SKM-1 (cell line): ENCODE data around the gene ABCA12.

ENCODE experiments used
- DNase-seq: peaks from one replicate; lab custom pipeline; 2025; ENCODE audit not compliant: unreplicated experiment; lab: John Stamatoyannopoulos, UW

The ABCA12 gene

DNA sequence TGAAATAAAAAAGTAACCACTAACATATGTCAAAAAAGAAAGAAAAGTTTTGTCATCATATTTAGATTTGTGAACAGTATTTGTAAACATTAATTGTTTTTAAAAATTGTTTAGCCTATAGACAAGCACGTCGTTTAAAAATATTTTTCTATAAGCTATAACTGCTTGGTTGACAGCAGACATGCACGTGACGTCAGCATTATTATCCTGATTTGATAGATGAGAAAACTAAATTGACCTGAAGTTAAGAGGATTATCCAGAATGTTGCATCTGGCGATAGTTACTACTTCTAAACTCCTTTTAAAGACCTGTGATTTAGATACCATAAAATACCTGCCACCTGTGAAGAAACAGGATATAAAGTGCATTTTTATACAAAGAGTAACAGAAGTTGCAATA, 172.0 kb downstream of the ABCA12 start:
- DNase-seq, result no peak

DNA sequence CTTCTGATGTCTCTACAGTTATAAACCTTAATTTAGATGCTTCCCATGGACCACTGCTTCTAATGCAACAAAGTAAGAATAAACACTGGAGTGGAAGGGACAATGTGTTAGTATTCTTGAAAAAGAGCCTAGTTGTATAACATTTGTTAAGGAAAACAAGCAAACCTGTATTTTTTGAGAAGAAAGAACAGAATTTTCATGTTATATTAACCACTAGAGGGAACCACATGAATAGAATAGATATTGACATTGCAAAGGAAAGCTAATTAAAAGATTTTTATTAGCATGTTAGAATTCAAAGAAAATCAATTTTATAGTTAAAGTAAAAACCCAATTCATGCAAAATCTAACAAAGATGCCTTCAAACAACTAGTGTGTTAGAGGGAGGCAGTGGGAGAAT, 177.7 kb downstream of the ABCA12 start:
- no peak for DNase-seq

DNA sequence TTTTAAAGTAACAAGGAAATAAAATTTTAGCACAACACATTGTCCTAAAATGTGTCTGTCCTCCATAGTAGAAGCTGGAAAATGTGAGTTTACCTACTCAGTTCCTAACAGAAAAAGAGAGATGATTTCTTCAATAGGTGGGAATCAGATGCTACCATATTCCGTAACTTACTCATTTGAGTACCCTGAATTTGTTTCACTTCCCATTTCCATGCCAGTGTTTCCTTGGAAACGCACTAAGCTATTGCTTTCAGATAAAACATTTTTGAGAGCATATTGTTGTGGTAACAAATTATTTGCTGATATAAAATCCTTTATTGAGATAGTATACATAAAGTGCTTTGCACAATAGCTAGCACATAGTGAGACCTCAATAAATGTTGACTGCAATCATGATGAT, 191.5 kb downstream of the ABCA12 start:
- DNase-seq, result no peak

DNA sequence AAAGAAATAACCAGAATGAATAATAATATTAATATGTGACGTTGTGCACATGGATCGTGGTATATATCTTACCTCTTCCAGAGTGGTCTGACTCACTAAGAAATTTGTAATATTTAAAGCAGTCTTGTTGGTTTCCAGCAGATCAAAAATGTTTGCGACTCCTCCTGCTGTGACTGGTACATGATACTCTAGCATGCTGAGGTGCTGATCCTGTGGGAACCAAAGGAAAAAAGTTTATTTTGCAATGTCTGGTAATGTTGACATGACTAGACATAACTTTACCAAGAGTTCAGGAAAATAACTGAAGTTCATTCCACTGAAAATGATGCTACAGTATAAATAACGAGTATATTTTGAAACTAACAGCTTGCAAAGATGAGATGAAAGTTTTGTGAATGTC, 204.4 kb downstream of the ABCA12 start:
- no peak for DNase-seq

DNA sequence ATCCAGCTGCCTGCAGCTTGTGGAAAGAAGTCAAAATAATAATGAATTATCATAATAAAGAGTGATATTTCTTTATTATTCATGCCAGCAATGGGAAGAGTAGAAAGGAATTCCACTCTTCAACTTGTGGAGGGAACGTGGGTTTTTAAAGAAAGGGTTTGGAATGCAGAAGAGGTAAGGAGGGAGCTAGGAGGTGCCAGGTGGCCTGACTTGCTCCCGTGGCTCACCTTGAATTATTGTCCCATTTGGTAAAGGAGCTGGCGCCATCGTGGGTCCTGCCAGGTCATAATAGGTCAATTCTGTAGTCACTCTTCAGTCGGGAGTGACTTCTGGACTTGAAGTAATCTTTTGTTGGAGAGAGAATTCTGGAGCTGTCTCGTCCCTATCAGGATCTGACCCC, 233.8 kb downstream of the ABCA12 start:
- DNase-seq, result no peak

DNA sequence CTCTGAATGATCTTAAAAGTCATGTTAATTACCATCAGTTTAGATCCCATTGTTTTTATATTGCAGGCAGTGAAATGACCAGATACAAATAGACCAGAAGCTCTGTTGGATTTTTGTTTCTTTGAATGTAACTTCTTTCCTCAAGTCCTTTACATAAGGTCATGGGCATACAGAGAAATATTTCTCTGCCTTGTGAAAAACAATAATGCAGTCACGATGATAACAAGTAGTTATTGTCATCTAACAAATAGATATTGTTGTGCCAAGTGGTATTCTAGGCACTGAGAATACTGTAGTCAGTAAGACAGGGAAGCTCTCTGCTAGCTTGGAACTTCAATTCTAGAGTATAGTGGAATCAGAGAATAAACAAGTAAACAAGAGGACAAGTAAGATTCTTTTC, 234.2 kb downstream of the ABCA12 start:
- DNase-seq, result no peak

DNA sequence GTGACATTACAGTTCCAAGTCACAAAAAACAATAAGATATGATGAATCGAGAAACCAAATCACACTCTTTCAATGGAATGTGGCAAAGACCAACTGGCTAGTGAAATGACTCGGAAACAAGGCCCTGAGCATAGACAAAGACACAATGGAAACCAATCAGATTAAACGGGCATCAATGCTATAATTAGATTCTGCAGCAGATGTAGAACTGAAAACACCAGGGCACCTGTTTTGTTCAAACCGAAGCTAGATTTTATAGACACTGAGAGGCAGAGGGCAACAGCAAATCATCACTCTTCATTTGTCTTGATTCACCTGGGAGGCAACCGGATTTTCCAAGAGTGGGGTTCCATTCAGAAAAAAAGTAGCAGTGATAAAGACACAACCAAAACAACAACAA, 236.1 kb downstream of the ABCA12 start:
- no peak for DNase-seq

DNA sequence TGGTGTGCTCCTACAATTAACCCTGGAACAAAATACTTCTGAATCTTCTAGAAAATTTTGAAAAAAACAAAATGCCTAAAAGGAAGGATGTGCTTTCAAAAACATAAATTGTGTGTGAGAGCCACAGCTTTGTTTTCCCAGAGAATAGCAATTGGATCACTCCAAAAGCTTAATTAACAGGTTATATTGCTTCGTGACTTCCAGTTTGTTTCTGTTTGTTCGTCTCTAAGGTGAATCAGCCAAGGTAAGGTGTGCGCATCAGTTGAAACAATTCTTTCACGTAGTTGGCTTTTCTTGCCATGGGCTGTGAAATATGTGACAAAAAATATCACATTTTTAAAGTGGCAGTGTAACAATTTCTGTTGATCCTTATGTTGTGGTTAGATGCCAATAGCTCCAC, 238.7 kb downstream of the ABCA12 start:
- DNase-seq, result no peak

DNA sequence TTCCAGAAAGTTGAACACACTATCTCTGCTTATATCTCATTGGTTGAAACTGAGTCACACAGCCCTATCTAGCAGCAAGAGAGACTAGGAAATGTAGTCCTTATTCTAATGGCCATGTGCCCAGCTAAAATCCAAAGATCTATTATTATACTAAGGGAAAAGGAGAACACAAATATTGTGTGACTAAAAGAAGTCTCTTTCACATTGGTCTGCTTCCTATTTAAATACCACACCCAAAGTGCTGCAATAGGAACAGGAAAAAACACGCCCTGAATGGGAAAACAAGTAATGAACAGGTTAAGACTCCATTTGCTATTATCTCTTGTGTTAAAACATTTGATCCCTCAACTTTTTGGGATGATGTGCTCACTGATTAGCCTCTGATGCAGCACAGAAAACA, 242.2 kb downstream of the ABCA12 start:
- DNase-seq, result no peak

DNA sequence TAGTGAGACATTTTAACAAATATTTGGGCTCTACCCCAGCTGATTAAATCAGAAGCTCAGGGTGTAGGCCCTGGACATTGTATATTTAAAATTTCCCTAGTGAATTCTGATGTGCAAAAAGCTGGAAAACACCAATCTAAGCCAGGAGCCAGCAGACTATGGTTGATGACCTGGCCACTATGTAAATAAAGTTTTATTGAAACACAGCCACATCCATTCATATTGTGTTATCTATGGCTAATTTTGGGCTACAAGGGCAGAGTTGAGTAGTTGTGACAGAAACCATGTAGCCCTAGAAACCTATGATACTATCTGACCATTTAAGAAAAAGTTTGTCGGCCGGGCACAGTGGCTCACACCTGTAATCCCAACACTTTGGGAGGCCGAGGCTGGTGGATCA, 243.0 kb downstream of the ABCA12 start:
- DNase-seq, result no peak

DNA sequence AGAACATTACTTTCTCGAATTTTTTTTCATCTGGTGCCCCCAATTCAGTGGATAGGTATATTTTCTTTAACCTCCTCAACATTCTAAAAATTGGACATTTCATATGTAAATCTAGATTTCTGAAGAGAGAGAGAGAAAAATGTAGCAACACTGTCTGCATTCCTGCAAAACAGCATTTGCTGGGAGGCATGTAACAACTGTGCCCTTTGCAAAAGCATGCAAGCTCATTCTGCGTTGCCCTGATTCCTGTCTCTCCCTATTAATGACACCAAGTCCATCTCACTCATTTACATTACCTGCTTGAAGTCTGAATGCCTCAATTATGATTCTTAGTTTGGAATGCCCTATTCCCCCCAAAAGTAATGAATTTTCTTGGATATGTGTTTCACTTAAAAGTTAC, 249.1 kb downstream of the ABCA12 start:
- no peak for DNase-seq

DNA sequence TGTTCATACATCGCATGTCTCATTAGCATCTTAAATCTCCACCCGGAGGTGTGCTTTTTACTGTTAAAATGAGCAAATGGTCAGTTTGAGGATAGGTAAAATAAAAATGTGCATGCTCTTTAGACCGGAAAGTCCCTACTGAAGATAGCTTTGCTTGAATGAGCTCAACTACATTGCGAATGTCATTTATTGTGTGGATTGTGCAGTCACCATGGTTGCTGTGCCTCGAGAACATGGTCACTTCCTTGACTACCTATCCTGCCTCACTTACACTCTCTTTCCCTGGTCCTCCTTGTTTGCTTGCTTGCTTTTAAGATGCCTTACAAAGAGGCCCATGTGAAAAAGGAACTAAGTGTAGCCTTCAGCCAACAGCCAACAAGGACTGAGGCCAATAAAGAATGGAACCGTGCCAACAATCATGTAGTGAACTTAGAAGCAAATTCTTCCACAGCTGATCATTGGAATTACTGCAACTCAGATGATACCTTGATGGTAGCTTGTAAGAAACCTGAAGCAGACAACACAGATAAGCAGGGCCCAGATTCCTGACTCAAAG, 256.7 kb downstream of the ABCA12 start:
- no peak for DNase-seq
